Panc1 (cell line): Measurements from ENCODE around the gene SURF4. TPM values are rescaled to one million over a fixed set of nuclear protein-coding genes. Genes with fewer than 3 reads are reported as not detected.

Source experiments
- ATAC-seq: fragments of 200-7000 bp; cut with Tn5 transposase; 2 replicates; pipeline ENCODE4 v1.9.1; 2020; ENCODE audit warnings: mild to moderate bottlenecking, moderate library complexity
- BruUV-seq: library from RNA; stranded (reverse); fragments of 400-500 nt; replicated peaks from 2 replicates; lab custom pipeline; 2021; lab: Mats Ljungman, UMichigan
- CTCF ChIA-PET: fragments of 300-600 bp; sonication (Branson Sonifier 250); formaldehyde crosslinking; loops from one replicate; lab custom pipeline; 2022; ENCODE audit warnings: antibody characterized with exemption; lab: Charles Lee
- POLR2A ChIA-PET: fragments of 300-600 bp; sonication (Branson Sonifier 250); formaldehyde crosslinking; loops from one replicate; lab custom pipeline; 2022; ENCODE audit warnings: antibody characterized with exemption; lab: Charles Lee
- DNase-seq: peaks from one replicate; pipeline ENCODE4 v3.0.0-alpha.2; 2010; ENCODE audit warnings: low read depth, low spot score
- H3K27ac ChIP-seq: 2 replicates; pipeline ENCODE4 v1.5.1; 2011; ENCODE audit warnings: mild to moderate bottlenecking, low read length, inconsistent platforms
- H3K27me3 ChIP-seq: fragments of 200-500 bp; sonication (Bioruptor generic); 2 replicates; pipeline ENCODE4 v1.6.0; 2014; ENCODE audit warnings: low read length, inconsistent platforms; ENCODE audit not compliant: control insufficient read depth, insufficient read depth
- H3K36me3 ChIP-seq: fragments of 200-500 bp; sonication (Bioruptor generic); 2 replicates; pipeline ENCODE4 v1.5.1; 2014; ENCODE audit warnings: inconsistent platforms, mild to moderate bottlenecking, low read length, moderate library complexity; ENCODE audit not compliant: control insufficient read depth, insufficient read depth
- H3K4me1 ChIP-seq: 2 replicates; pipeline ENCODE4 v1.5.1; 2011; ENCODE audit warnings: inconsistent platforms, mild to moderate bottlenecking, low read length, moderate library complexity; ENCODE audit not compliant: control insufficient read depth, insufficient read depth
- H3K4me3 ChIP-seq, 2 experiments: 2 replicates each; pipeline ENCODE4 v1.5.1; 2011 to 2012; ENCODE audit warnings: low read depth in 2 of 2, low read length in 2 of 2, mild to moderate bottlenecking in 2 of 2, inconsistent platforms in 1 of 2, moderate library complexity in 1 of 2
- H3K9me3 ChIP-seq: fragments of 200-500 bp; sonication (Bioruptor generic); 2 replicates; pipeline ENCODE4 v1.5.1; 2014; ENCODE audit warnings: low read depth, mild to moderate bottlenecking, inconsistent platforms, low read length, moderate library complexity; ENCODE audit not compliant: control insufficient read depth, insufficient read depth
- CTCF ChIP-seq: fragments of 450-650 bp; IDR thresholded peaks from 2 replicates; pipeline ENCODE4 v1.5.1; 2017; ENCODE audit warnings: mild to moderate bottlenecking
- POLR2AphosphoS5 ChIP-seq: IDR thresholded peaks from 2 replicates; pipeline ENCODE4 v1.6.1; 2012; ENCODE audit warnings: mild to moderate bottlenecking, low read depth, low read length, moderate library complexity
- REST ChIP-seq, 2 experiments: IDR thresholded peaks; 2 replicates each; pipeline ENCODE4 v1.6.1; 2011 to 2012; ENCODE audit warnings: low read depth in 2 of 2, control low read depth in 1 of 2, low read length in 1 of 2, mild to moderate bottlenecking in 1 of 2, moderate library complexity in 1 of 2; ENCODE audit not compliant: insufficient read depth in 1 of 2
- SIN3A ChIP-seq: IDR thresholded peaks from 2 replicates; pipeline ENCODE4 v1.6.1; 2012; ENCODE audit warnings: low read depth, mild to moderate bottlenecking, low read length, moderate library complexity, borderline replicate concordance; ENCODE audit not compliant: insufficient read depth
- TCF7L2 ChIP-seq: IDR thresholded peaks from 2 replicates; pipeline ENCODE4 v1.6.1; 2011; ENCODE audit warnings: mild to moderate bottlenecking, low read depth, low read length, inconsistent platforms
- in situ Hi-C: cut with HindIII; loops from 2 replicates; pipeline ENCODE4 v1.10.0; 2016; ENCODE audit warnings: low sequenced_read_pairs, low pct_unique_long_range_greater_than_20kb
- intact Hi-C: fragments of 100-400 bp; cut with micrococcal nuclease; formaldehyde crosslinking; loops from one replicate; pipeline ENCODE4 v1.10.0; 2022; ENCODE audit not compliant: unreplicated experiment
- total RNA-seq: library from RNA; stranded (reverse); gene quantifications from one replicate; pipeline ENCODE4 v1.2.1, GENCODE V29; 2021; ENCODE audit not compliant: unreplicated experiment

SURF4 gene
- total RNA-seq, 1 experiment from 2014 or later = 149 TPM

GRCh38 chr9:133372144-133372543 lies 3.7 kb downstream of the SURF4 start:
- Histone ChIP-seq H3K36me3 (peaks cover 5% of the 10 kb centered on the region; the same call in 1 of the 2 replicates), H3K27ac (no peak overlapping the region)

GRCh38 chr9:133371261-133371711 lies 4.6 kb downstream of the SURF4 start:
- DNase-seq (no peak), ATAC-seq (no peak)
- BruUV-seq = no TSS peak
- CTCF ChIA-PET = no interaction called here
- Histone ChIP-seq H3K27me3 (no peaks in the 10 kb centered on the region), H3K4me3 (no peak overlapping the region), H3K27ac (no peak overlapping the region), H3K4me1 (peaks cover 18% of the 10 kb centered on the region), H3K9me3 (no peaks in the 10 kb centered on the region), H3K36me3 (peaks cover 5% of the 10 kb centered on the region; the same call in 1 of the 2 replicates)
- POLR2A ChIA-PET = interaction anchor here (0.7 kb wide), 1 partner anchor 16 kb away, joined by 4 read pairs; no protein-coding TSS in a partner anchor
- TF ChIP-seq TCF7L2 = no peak
- TF ChIP-seq CTCF = no peak
- TF ChIP-seq REST (IDR thresholded peaks at IDR 0.05; ENCODE audit: insufficient read depth in 1 of 2, low read depth in 2 of 2, low read length in 1 of 2) = no peak
- no peak for TF ChIP-seq POLR2AphosphoS5
- no peak for TF ChIP-seq SIN3A
- intact Hi-C loops (no loop called here), in situ Hi-C loops (no loop called here)

More at GRCh38 chr9:133372144-133372543, 3.7 kb downstream of the SURF4 start:
- intact Hi-C loops (no loop called here), in situ Hi-C loops (no loop called here)
- no peaks in the 10 kb centered on the region for H3K27me3 ChIP-seq
- TF ChIP-seq POLR2AphosphoS5 (no peak), TCF7L2 (no peak), CTCF (no peak), REST (IDR thresholded peaks at IDR 0.05; ENCODE audit: insufficient read depth in 1 of 2, low read depth in 2 of 2, low read length in 1 of 2) (no peak), SIN3A (no peak)
- ChIA-PET POLR2A (no interaction called here), CTCF (no interaction called here)
- no peaks in the 10 kb centered on the region for H3K9me3 ChIP-seq
- ATAC-seq (no peak), DNase-seq (no peak)
- peaks cover 18% of the 10 kb centered on the region for H3K4me1 ChIP-seq
- no TSS peak for BruUV-seq
- no peak overlapping the region for H3K4me3 ChIP-seq
